HG03060 (cell line): ENCODE results near the gene PCDHGB4.
"Not testable (repeated sequence)": the region's sequence is repeated elsewhere in the genome, so short reads cannot be mapped to it uniquely, and the experiment has no call there.

Experiments
- ATAC-seq: cut with Tn5 transposase; IDR thresholded peaks from one replicate; pipeline ENCODE4 v1.9.1; 2021; ENCODE audit warnings: low read depth, moderate number of reproducible peaks; ENCODE audit not compliant: unreplicated experiment

PCDHGB4 gene

GRCh38 chr5:141387557-141388311 is at the start of gene PCDHGB4:
Gene PCDHGB4 (plus strand): TSS chr5:141387698. CDS start chr5:141387885, 187 bp downstream.
- ATAC-seq: not testable (repeated sequence)

GRCh38 chr5:141338538-141339306 is 48.8 kb upstream of the PCDHGB4 start, which contains the start of gene PCDHGA2:
Gene PCDHGA2 (plus strand): TSS chr5:141338760.
- no peak for ATAC-seq

- ATAC-seq: not testable (repeated sequence)
Measured at GRCh38 chr5:141340781-141341354, 46.6 kb upstream of the PCDHGB4 start.

GRCh38 chr5:141342773-141343172 is 44.7 kb upstream of the PCDHGB4 start:
- ATAC-seq: no peak

- no peak for ATAC-seq
Measured at GRCh38 chr5:141343242-141343952, 44.1 kb upstream of the PCDHGB4 start, which contains the start of gene PCDHGA3. Gene PCDHGA3 (plus strand): TSS chr5:141343829. CDS start chr5:141344034, 205 bp downstream.

DNA sequence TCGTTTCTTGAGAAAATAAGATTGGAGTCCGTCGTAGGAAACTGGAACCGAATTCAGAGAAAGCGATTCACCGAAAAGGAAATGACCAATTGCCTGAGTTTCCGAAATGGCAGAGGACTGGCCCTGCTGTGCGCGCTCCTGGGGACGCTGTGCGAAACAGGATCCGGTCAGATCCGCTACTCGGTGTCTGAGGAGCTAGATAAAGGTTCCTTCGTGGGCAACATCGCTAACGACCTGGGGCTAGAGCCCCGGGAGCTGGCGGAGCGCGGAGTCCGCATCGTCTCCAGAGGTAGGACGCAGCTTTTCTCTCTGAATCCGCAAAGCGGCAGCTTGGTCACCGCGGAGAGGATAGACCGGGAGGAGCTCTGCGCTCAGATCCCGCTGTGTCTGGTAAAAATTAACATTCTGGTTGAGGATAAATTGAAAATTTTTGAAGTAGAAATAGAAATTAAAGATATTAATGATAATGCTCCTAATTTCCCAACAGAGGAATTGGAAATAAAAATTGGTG is 43.5 kb upstream of the PCDHGB4 start:
- no peak for ATAC-seq

DNA sequence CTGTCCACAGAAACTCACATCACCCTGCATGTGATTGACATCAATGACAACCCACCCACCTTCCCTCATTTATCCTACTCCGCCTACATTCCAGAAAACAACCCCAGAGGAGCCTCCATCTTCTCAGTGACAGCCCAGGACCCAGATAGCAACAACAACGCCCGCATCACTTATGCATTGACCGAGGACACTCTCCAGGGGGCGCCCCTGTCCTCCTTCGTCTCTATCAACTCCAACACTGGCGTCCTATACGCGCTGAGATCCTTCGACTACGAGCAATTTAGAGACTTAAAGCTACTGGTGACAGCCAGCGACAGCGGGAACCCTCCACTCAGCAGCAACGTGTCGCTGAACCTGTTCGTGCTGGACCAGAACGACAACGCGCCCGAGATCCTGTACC is 42.2 kb upstream of the PCDHGB4 start:
- no peak for ATAC-seq

GRCh38 chr5:141346017-141346416 is 41.5 kb upstream of the PCDHGB4 start:
- ATAC-seq: not testable (repeated sequence)

DNA sequence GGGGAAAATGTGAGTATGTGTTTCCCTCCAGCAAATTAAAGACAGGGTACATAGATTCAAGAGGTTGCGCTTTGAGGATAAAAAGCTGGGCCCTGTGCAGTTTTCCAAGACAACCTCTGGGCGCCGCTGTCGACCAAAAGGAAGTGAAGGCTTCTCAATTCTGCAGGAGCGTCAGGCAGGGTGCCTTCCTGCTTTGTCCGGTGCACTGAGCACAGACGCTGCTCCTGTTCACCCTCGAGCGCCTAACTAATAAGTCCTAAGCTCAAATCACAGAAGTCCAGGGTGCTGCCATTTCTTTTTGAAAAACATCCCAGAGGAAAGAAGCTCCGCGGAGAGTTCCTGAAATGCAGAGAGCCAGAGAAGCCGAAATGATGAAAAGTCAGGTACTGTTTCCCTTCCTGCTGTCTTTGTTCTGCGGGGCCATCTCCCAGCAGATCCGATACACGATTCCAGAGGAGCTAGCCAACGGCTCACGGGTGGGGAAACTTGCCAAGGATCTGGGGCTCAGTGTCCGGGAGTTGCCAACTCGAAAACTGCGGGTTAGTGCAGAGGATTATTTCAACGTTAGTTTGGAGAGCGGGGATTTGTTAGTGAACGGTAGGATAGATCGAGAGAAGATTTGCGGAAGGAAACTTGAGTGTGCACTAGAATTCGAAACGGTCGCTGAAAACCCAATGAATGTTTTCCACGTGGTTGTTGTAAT is 37.4 kb upstream of the PCDHGB4 start, which contains the start of gene PCDHGB1:
Gene PCDHGB1 (plus strand): TSS at position 183 of the 703 bp plus-strand sequence. CDS start 162 bp downstream, at position 345.
- ATAC-seq: no peak

DNA sequence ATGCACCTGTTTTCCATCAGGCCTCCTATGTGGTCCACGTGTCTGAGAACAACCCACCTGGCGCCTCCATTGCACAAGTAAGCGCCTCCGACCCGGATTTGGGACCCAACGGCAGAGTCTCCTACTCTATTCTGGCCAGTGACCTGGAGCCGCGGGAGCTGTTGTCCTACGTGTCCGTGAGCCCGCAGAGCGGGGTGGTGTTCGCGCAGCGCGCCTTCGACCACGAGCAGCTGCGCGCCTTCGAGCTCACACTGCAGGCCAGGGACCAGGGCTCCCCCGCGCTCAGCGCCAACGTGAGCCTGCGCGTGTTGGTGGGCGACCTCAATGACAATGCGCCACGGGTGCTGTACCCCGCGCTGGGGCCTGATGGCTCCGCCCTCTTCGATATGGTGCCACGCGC is 35.9 kb upstream of the PCDHGB4 start:
- ATAC-seq: no peak

GRCh38 chr5:141354900-141355469 is 32.5 kb upstream of the PCDHGB4 start, which contains the start of gene PCDHGA4:
Gene PCDHGA4 (plus strand): TSS chr5:141355021. CDS start chr5:141355108, 87 bp downstream.
- no peak for ATAC-seq

- no peak for ATAC-seq
Measured at GRCh38 chr5:141355641-141356040, 31.9 kb upstream of the PCDHGB4 start.

DNA sequence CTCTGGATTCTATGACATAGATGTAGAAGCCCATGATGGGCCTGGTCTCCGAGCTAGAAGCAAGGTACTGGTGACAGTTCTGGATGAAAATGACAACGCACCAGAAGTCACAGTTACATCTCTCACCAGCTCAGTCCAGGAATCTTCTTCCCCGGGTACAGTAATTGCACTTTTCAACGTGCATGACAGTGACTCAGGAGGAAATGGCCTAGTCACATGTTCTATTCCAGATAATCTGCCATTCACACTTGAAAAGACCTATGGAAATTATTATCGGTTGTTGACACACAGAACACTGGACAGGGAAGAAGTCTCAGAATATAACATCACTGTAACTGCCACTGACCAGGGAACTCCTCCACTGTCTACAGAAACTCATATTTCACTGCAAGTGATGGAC is 31.4 kb upstream of the PCDHGB4 start:
- ATAC-seq: no peak

DNA sequence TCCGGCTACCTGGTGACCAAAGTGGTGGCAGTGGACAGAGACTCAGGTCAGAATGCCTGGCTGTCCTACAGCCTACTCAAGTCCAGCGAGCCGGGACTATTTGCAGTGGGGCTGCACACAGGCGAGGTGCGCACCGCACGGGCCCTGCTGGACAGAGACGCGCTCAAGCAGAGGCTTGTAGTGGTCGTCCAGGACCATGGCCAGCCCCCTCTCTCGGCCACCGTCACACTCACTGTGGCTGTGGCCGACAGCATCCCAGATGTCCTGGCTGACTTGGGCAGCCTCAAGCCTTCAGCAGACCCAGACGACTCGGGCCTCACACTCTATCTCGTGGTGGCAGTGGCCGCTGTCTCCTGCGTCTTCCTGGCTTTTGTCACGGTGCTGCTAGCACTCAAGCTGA is 30.5 kb upstream of the PCDHGB4 start:
- no peak for ATAC-seq

GRCh38 chr5:141359790-141360426 is 27.6 kb upstream of the PCDHGB4 start, which contains the start of gene PCDHGB2:
Gene PCDHGB2 (plus strand): TSS chr5:141359994. CDS start chr5:141360136, 142 bp downstream.
- ATAC-seq: no peak

DNA sequence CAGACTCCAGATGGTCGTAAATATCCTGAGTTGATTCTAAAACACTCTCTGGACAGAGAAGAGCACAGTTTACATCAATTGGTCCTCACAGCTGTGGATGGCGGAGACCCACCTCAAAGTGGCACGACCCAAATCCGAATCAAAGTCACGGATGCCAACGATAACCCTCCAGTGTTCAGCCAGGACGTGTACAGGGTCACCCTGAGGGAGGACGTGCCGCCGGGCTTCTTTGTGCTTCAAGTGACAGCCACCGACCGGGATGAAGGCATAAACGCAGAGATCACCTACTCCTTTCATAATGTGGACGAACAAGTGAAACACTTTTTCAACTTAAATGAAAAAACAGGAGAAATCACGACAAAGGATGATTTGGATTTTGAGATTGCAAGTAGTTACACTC is 26.8 kb upstream of the PCDHGB4 start:
- ATAC-seq: no peak

GRCh38 chr5:141362719-141363118 is 24.8 kb upstream of the PCDHGB4 start:
- ATAC-seq: no peak

- no peak for ATAC-seq
Measured at GRCh38 chr5:141363952-141364660, 23.4 kb upstream of the PCDHGB4 start, which contains the start of gene PCDHGA5. Gene PCDHGA5 (plus strand): TSS chr5:141364162. CDS start chr5:141364331, 169 bp downstream.
